ENCODE measurements around the gene CEP295NL. TPM values are rescaled to one million over a fixed set of nuclear protein-coding genes. Genes with fewer than 3 reads are reported as not detected.
A peak's percentile ranks its signal among the peaks of the same experiment; 100 is the strongest.

Gene CEP295NL
- total and polyA plus RNA-seq, 2 of the 8 experiments (the other 6 are each of a cell fraction or from before 2014, with no cell fraction given), result 0.06 to 2.0 TPM

- TF ChIP-seq SIN3A (conservative IDR thresholded peaks at IDR 0.05 in 1 of 2, IDR thresholded peaks at IDR 0.05 in 1 of 2; ENCODE audit: low read depth in 1 of 2, low read length in 2 of 2) (peak in 1 of 2 experiments; percentile 72; a peak in 1 of 4 replicates), JUN (IDR thresholded peaks at IDR 0.05; ENCODE audit: low read depth, low read length) (0 out of 2 replicates have a peak, but pooled peaks have one; percentile 20), JUND (IDR thresholded peaks at IDR 0.05; ENCODE audit: low read length) (peak; percentile 62; the same call in 1 of the 2 replicates), ZNF274 (IDR thresholded peaks at IDR 0.05; ENCODE audit: borderline replicate concordance, extremely low read depth, low read length) (no peak), CHD7 (IDR thresholded peaks at IDR 0.05; ENCODE audit: insufficient replicate concordance, low read length) (no peak)
Measured at GRCh38 chr17:78903101-78903779, at the start of gene CEP295NL (continued).

Measured in H1 (cell line).